NT2/D1 (cell line): ENCODE results near the gene PUS7L.

Source experiments
- SUZ12 ChIP-seq: IDR thresholded peaks from 2 replicates; pipeline ENCODE4 v1.6.1; 2011; ENCODE audit not compliant: insufficient read length, insufficient read depth; ENCODE audit errors: extremely low read depth
- YY1 ChIP-seq: IDR thresholded peaks from 2 replicates; pipeline ENCODE4 v1.6.1; 2011; ENCODE audit not compliant: insufficient read length, insufficient read depth
- ZNF274 ChIP-seq: IDR thresholded peaks from 2 replicates; pipeline ENCODE4 v1.6.1; 2011; ENCODE audit warnings: mild to moderate bottlenecking, low read depth, low read length

DNA sequence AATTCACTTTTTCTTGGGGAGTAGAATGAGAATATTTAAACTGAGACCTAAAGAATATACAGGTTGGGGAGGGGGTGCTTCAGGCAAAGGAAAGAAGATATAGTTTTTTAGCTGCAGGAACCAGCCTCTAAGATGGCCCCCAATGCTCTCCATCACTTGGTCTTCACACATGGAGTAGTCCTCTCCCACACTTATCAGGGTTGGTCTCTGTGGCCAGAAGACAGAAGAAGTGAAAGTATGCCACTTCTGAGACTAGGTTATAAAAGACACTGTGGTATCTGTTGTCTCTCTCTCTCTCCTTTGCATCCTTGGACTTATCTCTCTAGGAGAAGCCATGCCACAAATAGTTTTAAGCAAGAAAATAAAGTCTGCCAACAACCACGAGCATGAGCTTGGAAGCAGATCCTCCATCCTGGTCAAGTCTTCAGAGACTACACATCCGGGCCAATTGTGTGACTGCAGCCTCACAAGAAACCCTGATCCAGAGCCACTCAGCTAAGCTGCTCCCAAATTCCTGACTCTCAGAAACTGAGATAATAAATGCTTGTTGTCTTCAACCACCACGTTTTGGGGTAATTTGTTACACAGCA, 18.0 kb downstream of the PUS7L start:
- TF ChIP-seq ZNF274 (no peak), YY1 (no peak), SUZ12 (no peak)
